Coronary artery (tissue), 2 donors: Measurements from ENCODE around the gene WBP2NL.

ENCODE experiments used
- DNase-seq: peaks from one replicate; pipeline ENCODE4 v3.0.0-alpha.2; 2017; ENCODE audit warnings: low spot score
- H3K27ac ChIP-seq, 2 donors: fragments of 200-600 bp; sonication (generic); one replicate each; pipeline ENCODE4 v1.5.1; 2016 to 2019
- H3K4me3 ChIP-seq: fragments of 200-600 bp; sonication (generic); 2 replicates; pipeline ENCODE4 v1.5.1; 2016; ENCODE audit warnings: mild to moderate bottlenecking, moderate library complexity
- TF ChIP-seq, protein P1 (sequence below): fragments of 200-600 bp; sonication (generic); IDR thresholded peaks from one replicate; pipeline ENCODE4 v1.5.1; 2019; ENCODE audit warnings: antibody characterized with exemption

Gene WBP2NL

DNA sequence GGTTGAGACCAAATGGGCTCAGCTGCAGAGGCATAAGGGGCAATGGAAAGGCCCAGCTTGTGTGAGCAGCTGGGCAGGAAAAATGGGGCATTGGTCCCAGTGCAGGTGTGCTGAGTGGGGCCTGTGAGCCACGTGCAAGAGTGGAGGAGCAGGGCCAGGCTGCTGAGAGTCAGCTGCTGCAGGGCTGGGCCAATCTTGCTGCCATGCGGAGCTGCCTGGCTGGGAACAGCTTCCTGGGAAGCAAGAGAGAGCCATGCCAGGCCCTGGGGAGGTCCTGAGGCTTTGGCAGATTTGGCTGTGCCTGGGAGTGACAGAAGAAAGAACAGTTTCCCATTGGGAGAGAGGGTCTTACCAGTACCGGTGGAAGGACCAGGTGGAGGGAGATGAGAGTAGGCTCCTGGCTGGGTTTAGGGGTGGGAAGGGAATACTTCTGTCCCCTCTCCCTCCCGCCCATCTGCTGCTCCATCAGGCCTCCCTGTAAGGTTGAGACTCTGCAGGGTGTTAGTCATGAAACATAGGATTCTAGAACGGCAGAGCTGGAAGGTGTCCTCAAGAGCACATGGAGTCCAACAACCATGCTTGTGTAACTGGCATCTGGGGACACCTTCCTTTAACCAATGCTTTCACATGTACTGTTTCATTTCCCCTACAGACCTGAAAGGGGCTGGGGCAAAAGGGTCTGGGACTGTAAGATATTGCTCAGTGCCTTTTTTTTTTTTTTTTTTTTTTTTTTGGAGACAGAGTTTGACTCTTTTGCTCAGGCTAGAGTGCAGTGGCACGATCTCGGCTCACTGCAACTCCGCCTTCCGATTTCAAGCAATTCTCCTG is 19.0 kb upstream of the WBP2NL start:
- DNase-seq: no peak
- TF ChIP-seq, protein P1, sequence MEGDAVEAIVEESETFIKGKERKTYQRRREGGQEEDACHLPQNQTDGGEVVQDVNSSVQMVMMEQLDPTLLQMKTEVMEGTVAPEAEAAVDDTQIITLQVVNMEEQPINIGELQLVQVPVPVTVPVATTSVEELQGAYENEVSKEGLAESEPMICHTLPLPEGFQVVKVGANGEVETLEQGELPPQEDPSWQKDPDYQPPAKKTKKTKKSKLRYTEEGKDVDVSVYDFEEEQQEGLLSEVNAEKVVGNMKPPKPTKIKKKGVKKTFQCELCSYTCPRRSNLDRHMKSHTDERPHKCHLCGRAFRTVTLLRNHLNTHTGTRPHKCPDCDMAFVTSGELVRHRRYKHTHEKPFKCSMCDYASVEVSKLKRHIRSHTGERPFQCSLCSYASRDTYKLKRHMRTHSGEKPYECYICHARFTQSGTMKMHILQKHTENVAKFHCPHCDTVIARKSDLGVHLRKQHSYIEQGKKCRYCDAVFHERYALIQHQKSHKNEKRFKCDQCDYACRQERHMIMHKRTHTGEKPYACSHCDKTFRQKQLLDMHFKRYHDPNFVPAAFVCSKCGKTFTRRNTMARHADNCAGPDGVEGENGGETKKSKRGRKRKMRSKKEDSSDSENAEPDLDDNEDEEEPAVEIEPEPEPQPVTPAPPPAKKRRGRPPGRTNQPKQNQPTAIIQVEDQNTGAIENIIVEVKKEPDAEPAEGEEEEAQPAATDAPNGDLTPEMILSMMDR: no peak
- Histone ChIP-seq H3K27ac (no peak overlapping the region), H3K4me3 (no peak overlapping the region)

DNA sequence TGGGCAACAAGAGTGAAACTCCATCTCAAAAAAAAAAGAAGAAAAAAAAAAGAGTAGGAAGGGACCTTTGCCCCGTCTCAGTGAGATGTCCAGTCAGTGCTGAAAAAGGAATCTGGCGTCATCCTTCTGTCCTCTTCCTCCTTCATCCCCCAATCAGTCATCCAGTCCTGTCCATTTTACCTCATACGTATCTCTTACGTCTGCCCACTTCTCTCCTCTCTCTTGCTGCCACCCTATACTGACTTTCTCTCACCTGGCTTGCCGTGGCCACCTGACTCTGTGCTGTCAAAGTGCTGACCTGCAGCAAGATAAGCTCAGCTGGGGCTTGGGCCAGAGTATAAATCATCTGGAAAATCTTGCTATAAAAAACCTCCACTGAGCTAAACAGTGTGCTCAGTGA is 15.7 kb upstream of the WBP2NL start:
- H3K27ac ChIP-seq: no peak overlapping the region
- TF ChIP-seq, protein P1: no peak
- no peak for DNase-seq
- H3K4me3 ChIP-seq: no peak overlapping the region

DNA sequence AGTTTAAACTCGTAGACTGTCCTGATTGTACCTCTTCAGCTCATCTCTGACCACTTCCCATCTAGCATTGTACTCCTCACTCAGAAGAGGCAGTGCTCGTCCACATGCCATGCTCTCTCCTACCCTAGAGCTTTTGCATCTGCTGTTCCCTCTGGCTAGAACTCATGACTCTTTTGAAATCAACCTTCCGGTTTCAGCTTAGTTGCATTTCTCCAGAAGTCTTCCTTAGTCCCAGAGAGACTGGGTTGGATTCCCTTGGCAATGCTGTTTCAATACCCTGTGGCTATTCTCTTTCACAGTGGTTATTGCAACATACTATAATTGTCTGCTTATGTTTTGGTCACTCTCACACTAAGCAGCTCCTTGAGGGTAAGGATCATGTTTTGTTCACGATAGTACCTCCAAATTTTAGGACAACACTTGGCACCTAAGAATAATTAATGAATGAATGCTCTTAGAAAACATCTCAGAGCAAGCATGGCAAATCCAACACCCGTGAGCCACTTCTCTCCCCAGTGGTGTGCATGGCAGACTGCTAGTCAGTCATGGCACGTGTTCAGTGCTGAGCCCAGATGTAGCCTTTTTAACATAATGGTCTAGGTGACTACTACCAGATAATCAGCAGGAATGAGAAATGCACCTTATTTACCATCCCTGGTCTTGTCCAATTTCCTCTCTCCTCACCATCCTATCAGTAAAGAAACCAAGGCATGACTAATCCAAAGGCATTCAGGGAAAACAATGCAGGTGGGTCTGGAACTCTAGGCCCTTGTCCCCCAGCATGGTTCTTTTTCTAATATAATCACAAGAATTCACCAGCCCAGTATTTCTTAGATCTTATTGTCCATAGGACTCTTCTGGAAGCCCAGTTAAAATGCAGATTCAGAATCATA is 14.8 kb upstream of the WBP2NL start:
- Histone ChIP-seq H3K4me3 (no peak overlapping the region), H3K27ac (no peak overlapping the region)
- TF ChIP-seq, protein P1: no peak
- DNase-seq: no peak

DNA sequence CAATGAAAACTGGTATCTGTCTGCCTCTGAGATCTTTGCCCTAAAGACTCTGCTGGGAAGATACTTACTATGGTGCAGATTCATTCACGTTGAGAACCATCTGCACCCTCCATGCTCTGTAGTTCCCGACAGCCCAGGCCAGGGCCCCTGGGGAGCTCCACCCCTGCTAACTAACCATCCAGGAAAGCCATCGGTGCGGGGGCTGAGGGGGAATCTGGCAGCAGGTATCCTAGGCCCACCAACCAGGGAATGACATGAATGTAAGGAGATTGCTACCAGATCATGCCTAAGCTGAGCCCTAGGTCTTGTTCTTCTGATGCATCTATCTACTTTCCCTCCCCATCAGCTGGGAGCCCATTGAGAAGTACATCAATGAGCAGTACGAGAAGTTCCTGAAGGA is 11.3 kb upstream of the WBP2NL start:
- no peak overlapping the region for H3K4me3 ChIP-seq
- TF ChIP-seq, protein P1: no peak
- no peak for DNase-seq
- no peak overlapping the region for H3K27ac ChIP-seq

DNA sequence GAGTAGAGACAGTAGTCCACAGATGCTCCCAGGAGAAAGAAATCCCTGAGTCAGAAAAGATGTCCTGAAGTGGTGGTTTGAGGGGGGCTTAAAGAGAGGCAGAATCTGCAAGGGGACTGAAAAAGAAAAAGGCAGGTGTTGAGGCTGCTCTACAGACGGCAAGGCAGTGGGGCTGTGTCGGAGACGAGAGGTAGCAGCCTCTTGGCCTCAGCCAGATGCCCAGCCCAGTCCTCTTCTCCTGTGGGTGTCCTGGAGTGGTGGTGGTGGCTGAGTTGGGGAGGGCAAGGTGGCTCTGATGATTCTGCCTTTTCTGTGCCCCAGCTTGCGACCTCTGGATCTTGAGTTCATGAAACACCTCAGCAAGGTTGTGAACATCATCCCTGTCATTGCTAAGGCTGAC is 9.3 kb upstream of the WBP2NL start:
- DNase-seq: no peak
- no peak overlapping the region for H3K4me3 ChIP-seq
- no peak overlapping the region for H3K27ac ChIP-seq
- TF ChIP-seq, protein P1: no peak

DNA sequence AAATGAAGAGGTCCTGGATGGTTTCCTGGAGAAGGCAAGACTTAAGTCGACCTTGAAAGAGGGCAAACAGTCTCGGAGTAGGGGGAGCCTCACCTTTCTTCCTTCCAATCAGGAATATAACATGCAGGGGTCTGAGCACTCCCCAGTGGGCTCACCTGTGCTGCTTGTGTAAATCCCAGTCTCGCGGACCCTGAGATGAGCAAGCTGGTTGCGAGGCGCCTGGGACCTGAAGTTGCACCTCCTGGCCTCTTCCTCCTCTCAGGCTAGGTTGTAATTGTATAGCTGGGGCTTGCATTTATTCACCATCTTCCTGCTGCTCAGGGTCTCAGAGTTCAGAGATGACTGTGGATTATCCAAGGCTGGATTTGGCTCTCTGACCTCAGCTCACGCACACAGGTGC is 7.5 kb upstream of the WBP2NL start:
- TF ChIP-seq, protein P1: no peak
- no peak overlapping the region for H3K27ac ChIP-seq
- H3K4me3 ChIP-seq: no peak overlapping the region
- no peak for DNase-seq
